A673 (cell line): ENCODE results near the gene CHCHD3. TPM values are rescaled to one million over a fixed set of nuclear protein-coding genes. Genes with fewer than 3 reads are reported as not detected.

Source experiments
- BruUV-seq: library from RNA; stranded (reverse); fragments of 400-500 nt; replicated peaks from 2 replicates; lab custom pipeline; 2021; lab: Mats Ljungman, UMichigan
- CTCF ChIA-PET: fragments of 300-600 bp; sonication (Branson Sonifier 250); formaldehyde crosslinking; loops from one replicate; lab custom pipeline; 2022; ENCODE audit warnings: antibody characterized with exemption; lab: Charles Lee
- POLR2A ChIA-PET: fragments of 300-600 bp; sonication (Branson Sonifier 250); formaldehyde crosslinking; loops from one replicate; lab custom pipeline; 2022; ENCODE audit warnings: antibody characterized with exemption; ENCODE audit not compliant: low non-redundant PET; lab: Charles Lee
- DNase-seq: peaks from one replicate; pipeline ENCODE4 v3.0.0-alpha.2; 2015; ENCODE audit warnings: low spot score
- H3K27ac ChIP-seq: fragments of 200-600 bp; sonication (generic); 2 replicates; pipeline ENCODE4 v1.5.1; 2016; ENCODE audit warnings: mixed run types, low read depth, mild to moderate bottlenecking, mixed read lengths, antibody characterized with exemption, low read length; ENCODE audit not compliant: poor library complexity, severe bottlenecking
- H3K27me3 ChIP-seq: fragments of 200-600 bp; sonication (generic); replicated peaks from 2 replicates; pipeline ENCODE4 v1.6.1; 2017; ENCODE audit warnings: mixed run types, low read depth, mild to moderate bottlenecking, mixed read lengths, antibody characterized with exemption, low read length; ENCODE audit not compliant: insufficient read depth, poor library complexity
- H3K36me3 ChIP-seq: fragments of 200-600 bp; sonication (generic); 2 replicates; pipeline ENCODE4 v1.6.1; 2016; ENCODE audit warnings: mixed run types, mild to moderate bottlenecking, mixed read lengths, antibody characterized with exemption, low read length; ENCODE audit not compliant: insufficient read depth, poor library complexity, severe bottlenecking
- H3K4me1 ChIP-seq: fragments of 200-600 bp; sonication (generic); 2 replicates; pipeline ENCODE4 v1.6.1; 2017; ENCODE audit warnings: mixed run types, mild to moderate bottlenecking, mixed read lengths, antibody characterized with exemption, low read length; ENCODE audit not compliant: insufficient read depth, poor library complexity, severe bottlenecking
- H3K4me3 ChIP-seq: fragments of 200-600 bp; sonication (generic); 2 replicates; pipeline ENCODE4 v1.5.1; 2016; ENCODE audit warnings: low read depth, mixed run types, mild to moderate bottlenecking, mixed read lengths, low read length; ENCODE audit not compliant: poor library complexity, severe bottlenecking
- H3K9me3 ChIP-seq: fragments of 200-600 bp; sonication (generic); 2 replicates; pipeline ENCODE4 v1.6.1; 2016; ENCODE audit warnings: mixed run types, low read depth, mild to moderate bottlenecking, mixed read lengths, antibody characterized with exemption, low read length; ENCODE audit not compliant: poor library complexity, severe bottlenecking
- EZH2 ChIP-seq: fragments of 200-600 bp; sonication (generic); IDR thresholded peaks from 2 replicates; pipeline ENCODE4 v1.6.1; 2017; ENCODE audit warnings: borderline replicate concordance, low read depth, mild to moderate bottlenecking, mixed read lengths, antibody characterized with exemption, low read length; ENCODE audit not compliant: poor library complexity, severe bottlenecking
- intact Hi-C: fragments of 100-400 bp; cut with micrococcal nuclease; formaldehyde crosslinking; loops from one replicate; pipeline ENCODE4 v1.10.0; 2022; ENCODE audit not compliant: unreplicated experiment
- total RNA-seq: library from RNA; stranded (reverse); gene quantifications from 2 replicates; pipeline ENCODE4 v1.2.3, GENCODE V29; 2021
- TF ChIP-seq, protein P1 (sequence below): fragments of 300-800, 200-600 bp; sonication (generic); conservative IDR thresholded peaks from 2 replicates; pipeline ENCODE4 v1.5.1; 2017; ENCODE audit warnings: low read depth, mild to moderate bottlenecking, antibody characterized with exemption, low read length, moderate library complexity, mixed read lengths

The CHCHD3 gene
- total RNA-seq, 1 experiment from 2014 or later: 128 TPM

DNA sequence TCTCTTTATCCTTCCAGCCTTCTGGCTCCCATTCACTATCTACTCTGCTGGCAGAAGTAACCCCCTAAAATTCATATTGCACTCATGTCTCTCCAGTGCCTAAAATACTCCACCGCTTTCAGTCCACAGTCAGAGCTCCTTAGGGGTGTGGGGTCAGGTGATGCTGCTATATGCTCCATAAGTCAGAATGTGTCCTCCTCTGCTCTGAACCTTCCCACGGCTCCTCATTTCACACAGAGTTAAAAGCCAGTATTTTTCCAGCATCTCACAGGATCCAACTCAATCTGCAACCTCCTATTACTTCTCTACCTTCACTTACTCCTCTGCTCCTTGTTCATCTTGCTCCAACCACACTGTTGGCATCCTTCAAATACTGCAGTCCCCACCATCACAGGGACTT lies 31.1 kb upstream of the CHCHD3 start:
- intact Hi-C loops: no loop called here
- Histone ChIP-seq H3K27me3 (peaks cover 29% of the 10 kb centered on the region), H3K9me3 (peaks cover 6% of the 10 kb centered on the region), H3K27ac (no peak overlapping the region), H3K4me3 (no peak overlapping the region), H3K36me3 (no peaks in the 10 kb centered on the region), H3K4me1 (no peaks in the 10 kb centered on the region)
- TF ChIP-seq, protein P1, sequence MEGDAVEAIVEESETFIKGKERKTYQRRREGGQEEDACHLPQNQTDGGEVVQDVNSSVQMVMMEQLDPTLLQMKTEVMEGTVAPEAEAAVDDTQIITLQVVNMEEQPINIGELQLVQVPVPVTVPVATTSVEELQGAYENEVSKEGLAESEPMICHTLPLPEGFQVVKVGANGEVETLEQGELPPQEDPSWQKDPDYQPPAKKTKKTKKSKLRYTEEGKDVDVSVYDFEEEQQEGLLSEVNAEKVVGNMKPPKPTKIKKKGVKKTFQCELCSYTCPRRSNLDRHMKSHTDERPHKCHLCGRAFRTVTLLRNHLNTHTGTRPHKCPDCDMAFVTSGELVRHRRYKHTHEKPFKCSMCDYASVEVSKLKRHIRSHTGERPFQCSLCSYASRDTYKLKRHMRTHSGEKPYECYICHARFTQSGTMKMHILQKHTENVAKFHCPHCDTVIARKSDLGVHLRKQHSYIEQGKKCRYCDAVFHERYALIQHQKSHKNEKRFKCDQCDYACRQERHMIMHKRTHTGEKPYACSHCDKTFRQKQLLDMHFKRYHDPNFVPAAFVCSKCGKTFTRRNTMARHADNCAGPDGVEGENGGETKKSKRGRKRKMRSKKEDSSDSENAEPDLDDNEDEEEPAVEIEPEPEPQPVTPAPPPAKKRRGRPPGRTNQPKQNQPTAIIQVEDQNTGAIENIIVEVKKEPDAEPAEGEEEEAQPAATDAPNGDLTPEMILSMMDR: no peak
- TF ChIP-seq EZH2: no peak
- ChIA-PET CTCF (no interaction called here), POLR2A (no interaction called here)
- BruUV-seq: no TSS peak
- no peak for DNase-seq

DNA sequence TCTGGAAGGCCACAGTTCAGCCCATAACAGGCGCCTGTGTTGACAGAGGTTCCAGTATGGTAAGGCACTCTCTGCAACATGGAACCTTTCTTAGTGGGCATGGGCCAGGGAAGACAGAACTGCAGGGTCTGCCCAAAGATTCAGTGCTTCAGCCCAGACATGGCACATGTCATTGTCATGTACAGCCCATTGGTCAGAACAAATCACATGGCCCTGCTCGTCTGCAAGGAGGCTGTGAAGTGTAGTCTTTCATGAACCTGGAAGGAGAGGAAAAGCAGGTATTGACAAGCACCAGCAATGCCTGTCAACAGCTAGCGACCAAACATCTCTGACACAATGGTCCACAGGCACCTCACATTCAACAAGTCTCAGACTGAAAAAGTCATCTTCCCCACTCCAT lies 30.4 kb upstream of the CHCHD3 start:
- H3K4me1 ChIP-seq: no peaks in the 10 kb centered on the region
- H3K4me3 ChIP-seq: no peak overlapping the region
- H3K9me3 ChIP-seq: peaks cover 6% of the 10 kb centered on the region
- H3K27ac ChIP-seq: no peak overlapping the region
- BruUV-seq: no TSS peak
- intact Hi-C loops: no loop called here
- TF ChIP-seq, protein P1: no peak
- no peak for TF ChIP-seq EZH2
- H3K36me3 ChIP-seq: no peaks in the 10 kb centered on the region
- peaks cover 29% of the 10 kb centered on the region for H3K27me3 ChIP-seq
- CTCF ChIA-PET: no interaction called here
- DNase-seq: no peak
- POLR2A ChIA-PET: no interaction called here

DNA sequence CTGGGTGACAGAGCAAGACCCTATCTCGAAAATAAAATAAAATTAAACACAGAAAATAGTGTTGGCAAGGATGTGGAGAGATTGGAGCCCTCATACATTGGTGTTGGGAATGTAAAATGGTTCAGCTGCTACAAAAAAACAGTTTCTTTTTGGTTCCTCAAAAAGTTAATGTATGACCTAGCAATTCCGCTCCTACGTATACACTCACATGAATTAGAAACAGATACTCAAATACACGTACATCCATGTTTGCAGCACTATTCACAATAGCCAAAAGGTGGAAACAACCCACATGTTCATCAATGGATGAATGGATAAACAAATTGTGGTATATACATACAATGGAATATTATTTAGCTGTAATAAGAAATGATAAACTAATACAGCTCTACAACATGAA lies 28.4 kb upstream of the CHCHD3 start:
- ChIA-PET POLR2A (no interaction called here), CTCF (no interaction called here)
- BruUV-seq: no TSS peak
- TF ChIP-seq EZH2: no peak
- TF ChIP-seq, protein P1: no peak
- intact Hi-C loops: no loop called here
- H3K4me1 ChIP-seq: no peaks in the 10 kb centered on the region
- no peak for DNase-seq
- no peak overlapping the region for H3K4me3 ChIP-seq
- no peaks in the 10 kb centered on the region for H3K36me3 ChIP-seq
- no peak overlapping the region for H3K27ac ChIP-seq
- peaks cover 6% of the 10 kb centered on the region for H3K9me3 ChIP-seq
- H3K27me3 ChIP-seq: peaks cover 17% of the 10 kb centered on the region
